Stomach (tissue), 9 donors: ENCODE data around the gene ZNF276. TPM values are rescaled to one million over a fixed set of nuclear protein-coding genes. Genes with fewer than 3 reads are reported as not detected.

Experiments used
- DNase-seq, 2 donors: peaks; one replicate each; pipeline versions ENCODE4 v3.0.0 to v3.0.0-alpha.2; 2013 to 2019
- H3K27ac ChIP-seq, 5 donors: fragments of 200-600 bp in 4 of 5; sonication (generic) in 4 of 5; one replicate each; pipeline ENCODE4 v1.5.1; 2013 to 2019; ENCODE audit warnings: mild to moderate bottlenecking in 1 of 5, moderate library complexity in 1 of 5
- H3K27me3 ChIP-seq, 3 donors: fragments of 200-600 bp; sonication (generic); one replicate each; pipeline ENCODE4 v1.5.1; 2017 to 2019; ENCODE audit warnings: mixed run types in 1 of 3
- H3K36me3 ChIP-seq, 4 donors: fragments of 200-600 bp; sonication (generic); 1 replicate in 3 of 4; 2 replicates in 1 of 4; pipeline ENCODE4 v1.5.1; 2016 to 2019
- H3K4me1 ChIP-seq, 4 donors: fragments of 200-600 bp; sonication (generic); one replicate each; pipeline ENCODE4 v1.5.1; 2016 to 2019
- H3K4me3 ChIP-seq, 4 donors: fragments of 200-600 bp; sonication (generic) in 3 of 4; one replicate each; pipeline ENCODE4 v1.5.1; 2016 to 2019; ENCODE audit warnings: mild to moderate bottlenecking in 1 of 4
- H3K9me3 ChIP-seq, 4 donors: fragments of 200-600 bp; sonication (generic); one replicate each; pipeline ENCODE4 v1.5.1; 2016 to 2019
- EP300 ChIP-seq: sonication (generic); formaldehyde crosslinking; IDR thresholded peaks from one replicate; pipeline ENCODE4 v1.6.1; 2017; ENCODE audit warnings: antibody characterized with exemption
- POLR2A ChIP-seq, 4 donors: fragments of 450-650 bp; IDR thresholded peaks; one replicate each; pipeline ENCODE4 v1.6.1; 2016; ENCODE audit warnings: antibody characterized with exemption in 4 of 4, control low read depth in 2 of 4, mild to moderate bottlenecking in 1 of 4, moderate library complexity in 1 of 4
- POLR2AphosphoS5 ChIP-seq, 3 donors: sonication (generic); formaldehyde crosslinking; IDR thresholded peaks; one replicate each; pipeline ENCODE4 v1.6.1; 2016; ENCODE audit warnings: antibody characterized with exemption in 3 of 3
- WGBS, 5 donors: extraction: QIAGEN DNeasy Blood & Tissue Kit in 3 of 5; methylation state at CpG; one replicate each; pipeline versions ENCODE4 v1.1.5 to v1.1.7; 2013 to 2018; 5-methylcytosine and 5-hydroxymethylcytosine counted together
- intact Hi-C: fragments of 100-400 bp; cut with DNase I; formaldehyde crosslinking; loops from one replicate; pipeline ENCODE4 v1.15.1; 2023; ENCODE audit warnings: low total_unique reads
- polyA plus RNA-seq, 3 donors: library from polyadenylated mRNA; stranded (reverse); fragments of 200-250 nt; gene quantifications; one replicate each; pipeline ENCODE4 v1.2.3, GENCODE V29; 2013
- total RNA-seq, 5 donors: library from RNA; depleted of rRNA; stranded (reverse); fragments of >200 nt; gene quantifications; one replicate each; pipeline versions ENCODE4 v1.1.0 to v1.2.3, GENCODE V29; 2014 to 2016
- TF ChIP-seq, protein P1 (sequence below), 7 experiments: fragments of 450-650 bp in 4 of 7; fragments of 200-600 bp in 3 of 7; sonication (generic) in 3 of 7; IDR thresholded peaks; one replicate each; pipeline ENCODE4 v1.5.1; 2016 to 2019; ENCODE audit warnings: antibody characterized with exemption in 7 of 7, control low read depth in 2 of 7, mild to moderate bottlenecking in 1 of 7
- donor health status: healthy with polysubstance abuse.
- donor health status: Bipolar disorder and iron deficiency.
- donor health status: healthy.

Gene ZNF276
- total and polyA plus RNA-seq, 8 donors, result 11.0 to 418 (median 32.6) TPM

DNA sequence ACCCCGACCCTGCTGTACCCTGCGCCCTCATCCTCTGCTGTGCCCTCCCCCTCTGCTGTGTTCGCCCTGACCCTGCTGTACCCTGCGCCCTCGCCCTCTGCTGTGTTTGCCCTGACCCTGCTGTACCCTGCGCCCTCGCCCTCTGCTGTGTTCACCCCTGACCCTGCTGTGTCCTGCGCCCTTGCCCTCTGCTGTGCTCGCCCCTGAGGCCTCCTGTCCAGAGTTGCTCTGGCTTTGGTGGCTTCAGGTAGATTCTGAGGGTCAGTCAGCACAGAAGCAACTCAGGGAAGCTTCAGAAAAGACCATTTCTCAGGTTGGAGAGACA lies 11.5 kb downstream of the ZNF276 start:
- Histone ChIP-seq H3K27ac (no peak overlapping the region), H3K27me3 (no peaks in the 10 kb centered on the region), H3K9me3 (no peaks in the 10 kb centered on the region), H3K4me1 (no peaks in the 10 kb centered on the region), H3K4me3 (no peak overlapping the region), H3K36me3 (peaks cover 92 to 98% (median 97%) of the 10 kb centered on the region in 4 donors)
- TF ChIP-seq POLR2A (IDR thresholded peaks at IDR 0.05) (no peak), EP300 (no peak), POLR2AphosphoS5 (IDR thresholded peaks at IDR 0.05) (no peak)
- TF ChIP-seq, protein P1, sequence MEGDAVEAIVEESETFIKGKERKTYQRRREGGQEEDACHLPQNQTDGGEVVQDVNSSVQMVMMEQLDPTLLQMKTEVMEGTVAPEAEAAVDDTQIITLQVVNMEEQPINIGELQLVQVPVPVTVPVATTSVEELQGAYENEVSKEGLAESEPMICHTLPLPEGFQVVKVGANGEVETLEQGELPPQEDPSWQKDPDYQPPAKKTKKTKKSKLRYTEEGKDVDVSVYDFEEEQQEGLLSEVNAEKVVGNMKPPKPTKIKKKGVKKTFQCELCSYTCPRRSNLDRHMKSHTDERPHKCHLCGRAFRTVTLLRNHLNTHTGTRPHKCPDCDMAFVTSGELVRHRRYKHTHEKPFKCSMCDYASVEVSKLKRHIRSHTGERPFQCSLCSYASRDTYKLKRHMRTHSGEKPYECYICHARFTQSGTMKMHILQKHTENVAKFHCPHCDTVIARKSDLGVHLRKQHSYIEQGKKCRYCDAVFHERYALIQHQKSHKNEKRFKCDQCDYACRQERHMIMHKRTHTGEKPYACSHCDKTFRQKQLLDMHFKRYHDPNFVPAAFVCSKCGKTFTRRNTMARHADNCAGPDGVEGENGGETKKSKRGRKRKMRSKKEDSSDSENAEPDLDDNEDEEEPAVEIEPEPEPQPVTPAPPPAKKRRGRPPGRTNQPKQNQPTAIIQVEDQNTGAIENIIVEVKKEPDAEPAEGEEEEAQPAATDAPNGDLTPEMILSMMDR (IDR thresholded peaks at IDR 0.05), result no peak
- 84 to 95% (median 94%) methylated on average over 9 of the region's 9 CpGs for WGBS, 5 donors
- DNase-seq, result no peak
- intact Hi-C loops, result no loop called here

DNA sequence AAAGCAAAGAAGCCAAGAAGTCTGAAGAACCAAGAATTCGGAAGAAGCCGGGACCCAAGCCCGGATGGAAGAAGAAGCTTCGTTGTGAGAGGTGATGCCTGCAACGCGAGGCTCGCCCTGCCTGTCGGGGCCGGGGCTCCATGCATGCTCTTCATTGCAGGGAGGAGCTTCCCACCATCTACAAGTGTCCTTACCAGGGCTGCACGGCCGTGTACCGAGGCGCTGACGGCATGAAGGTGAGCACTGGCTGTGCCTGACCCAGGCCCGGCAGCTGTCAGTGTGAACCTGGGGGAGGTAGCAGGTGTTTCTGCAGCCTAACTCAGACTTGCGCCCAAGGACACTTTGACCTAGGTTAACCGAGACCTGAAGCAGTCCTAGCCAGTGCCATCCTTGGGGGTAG lies 12.0 kb downstream of the ZNF276 start:
- Histone ChIP-seq H3K4me3 (no peak overlapping the region), H3K27me3 (no peaks in the 10 kb centered on the region), H3K9me3 (no peaks in the 10 kb centered on the region), H3K27ac (no peak overlapping the region), H3K36me3 (peaks cover 92 to 98% (median 98%) of the 10 kb centered on the region in 4 donors), H3K4me1 (no peaks in the 10 kb centered on the region)
- intact Hi-C loops, result no loop called here
- 86 to 97% (median 90%) methylated on average over 16 to 17 of the region's 17 CpGs for WGBS, 5 donors
- no peak for TF ChIP-seq EP300
- no peak for TF ChIP-seq POLR2AphosphoS5 (IDR thresholded peaks at IDR 0.05)
- TF ChIP-seq, protein P1 (IDR thresholded peaks at IDR 0.05), result no peak
- TF ChIP-seq POLR2A (IDR thresholded peaks at IDR 0.05), result no peak
- DNase-seq, result no peak

DNA sequence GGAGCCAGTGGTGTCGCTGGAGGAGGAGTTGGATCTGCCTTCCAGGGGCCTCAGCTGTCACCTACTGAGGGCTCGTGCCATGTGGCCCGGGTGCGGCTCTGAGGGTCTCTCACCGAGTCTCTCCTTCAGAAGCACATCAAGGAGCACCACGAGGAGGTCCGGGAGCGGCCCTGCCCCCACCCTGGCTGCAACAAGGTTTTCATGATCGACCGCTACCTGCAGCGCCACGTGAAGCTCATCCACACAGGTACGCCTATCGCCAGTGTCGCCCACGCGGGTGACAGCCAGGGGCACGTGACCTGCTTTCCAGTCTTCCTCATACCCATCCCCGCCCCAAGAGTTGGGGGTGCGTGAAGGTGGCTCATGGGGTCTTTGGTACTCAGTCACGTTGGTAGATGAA lies 12.5 kb downstream of the ZNF276 start:
- intact Hi-C loops, result no loop called here
- 88 to 95% (median 93%) methylated on average over 14 to 21 of the region's 21 CpGs for WGBS, 5 donors
- peaks cover 95 to 100% (median 100%) of the 10 kb centered on the region in 4 donors for H3K36me3 ChIP-seq
- H3K9me3 ChIP-seq, result no peaks in the 10 kb centered on the region
- no peaks in the 10 kb centered on the region for H3K4me1 ChIP-seq
- no peak overlapping the region for H3K27ac ChIP-seq
- TF ChIP-seq, protein P1 (IDR thresholded peaks at IDR 0.05), result no peak
- TF ChIP-seq POLR2AphosphoS5 (IDR thresholded peaks at IDR 0.05) (no peak), EP300 (no peak), POLR2A (IDR thresholded peaks at IDR 0.05) (no peak)
- no peaks in the 10 kb centered on the region for H3K27me3 ChIP-seq
- DNase-seq, result no peak
- no peak overlapping the region for H3K4me3 ChIP-seq

DNA sequence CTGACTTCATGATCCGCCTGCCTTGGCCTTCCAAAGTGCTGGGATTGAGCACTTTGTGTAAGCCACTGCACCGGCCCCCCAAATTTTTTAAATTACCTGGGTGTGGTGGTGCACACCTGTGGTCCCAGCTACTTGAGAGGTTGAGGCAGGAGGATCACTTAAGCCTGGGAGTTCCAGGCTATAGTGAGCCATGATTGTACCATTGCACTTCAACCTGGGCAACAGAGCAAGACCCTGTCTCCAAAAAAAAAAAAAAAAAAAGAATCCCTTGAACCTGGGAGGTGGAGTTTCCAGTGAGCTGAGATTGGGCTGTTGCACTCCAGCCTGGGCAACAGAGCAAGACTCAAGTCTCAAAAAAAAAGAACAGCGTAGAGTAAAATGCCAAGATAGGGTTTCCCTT lies 15.2 kb downstream of the ZNF276 start:
- no peak overlapping the region for H3K4me3 ChIP-seq
- no peak for TF ChIP-seq POLR2AphosphoS5 (IDR thresholded peaks at IDR 0.05)
- TF ChIP-seq, protein P1 (IDR thresholded peaks at IDR 0.05), result no peak
- no peak for TF ChIP-seq EP300
- TF ChIP-seq POLR2A (IDR thresholded peaks at IDR 0.05), result no peak
- intact Hi-C loops, result no loop called here
- H3K27me3 ChIP-seq, result no peaks in the 10 kb centered on the region
- H3K9me3 ChIP-seq, result no peaks in the 10 kb centered on the region
- DNase-seq, result no peak
- whole genome bisulfite sequencing, 5 donors, result 96 to 100% (median 98%) methylated on average over 2 to 3 of the region's 3 CpGs
- no peak overlapping the region for H3K27ac ChIP-seq
- H3K36me3 ChIP-seq, result peaks cover 88 to 100% (median 99%) of the 10 kb centered on the region in 4 donors
- no peaks in the 10 kb centered on the region for H3K4me1 ChIP-seq
